K562 (cell line): ENCODE data around the gene TMEM100. TPM values are rescaled to one million over a fixed set of nuclear protein-coding genes. Genes with fewer than 3 reads are reported as not detected.

Experiments
- EGR1 ChIP-seq: fragments of 450-650 bp; conservative IDR thresholded peaks from 2 replicates; pipeline ENCODE4 v1.6.1; 2017; ENCODE audit warnings: mild to moderate bottlenecking
- NR3C1 ChIP-seq: sonication (generic); formaldehyde crosslinking; IDR thresholded peaks from 2 replicates; pipeline ENCODE4 v1.8.1; 2022; ENCODE audit warnings: missing genetic modification reagents
- SNRNP70 ChIP-seq: fragments of 200-400 bp; formaldehyde crosslinking; optimal IDR thresholded peaks from 2 replicates; pipeline ENCODE3; 2017; ENCODE audit warnings: low read depth, low read length
- TCF3 ChIP-seq: sonication (generic); formaldehyde crosslinking; IDR thresholded peaks from 2 replicates; pipeline ENCODE4 v1.4.0; 2020; ENCODE audit warnings: mild to moderate bottlenecking, missing genetic modification reagents
- ZBTB1 ChIP-seq: sonication (generic); formaldehyde crosslinking; IDR thresholded peaks from 2 replicates; pipeline ENCODE4 v1.8.1; 2023; ENCODE audit warnings: missing genetic modification reagents, low read depth, mild to moderate bottlenecking, borderline replicate concordance
- ZKSCAN1 ChIP-seq: fragments of 150-350 bp; IDR thresholded peaks from 2 replicates; pipeline ENCODE4 v1.6.1; 2016; ENCODE audit warnings: low read depth, low read length
- ZNF347 ChIP-seq: fragments of 450-650 bp; formaldehyde crosslinking; IDR thresholded peaks from 2 replicates; pipeline ENCODE4 v1.4.0; 2020; ENCODE audit warnings: low read depth, mild to moderate bottlenecking, moderate library complexity
- polyA plus RNA-seq, 8 experiments: library from polyadenylated mRNA; depleted of rRNA in 4 of 8; stranded (reverse) in 5 of 8; unstranded in 3 of 8; fragments of >200 nt; fragmentation: Nextera tagmentation in 2 of 8; fragmentation: Illumina TruSeq in 1 of 8; extraction: Ambion mirVana in 2 of 8; extraction: Trizol in 1 of 8; gene quantifications; 2 replicates each; pipeline versions ENCODE4 v1.2.1 to v1.2.3, GENCODE V29; 2011 to 2014; ENCODE audit warnings: inconsistent platforms in 1 of 8, missing spikeins in 1 of 8
- total RNA-seq, 7 experiments: library from RNA; depleted of rRNA in 6 of 7; stranded (reverse); fragments of >200 nt in 6 of 7; fragmentation: Illumina TruSeq in 2 of 7; extraction: Trizol in 2 of 7; gene quantifications; 2 replicates each; pipeline versions ENCODE4 v1.2.1 to v1.2.3, GENCODE V29; 2011 to 2021; ENCODE audit warnings: low replicate concordance in 1 of 7
- TF ChIP-seq, protein P1 (sequence below), 2 experiments: fragments of 200-800 bp in 1 of 2; sonication (Bioruptor generic) in 1 of 2; sonication (generic) in 1 of 2; formaldehyde crosslinking in 1 of 2; IDR thresholded peaks in 1 of 2; conservative IDR thresholded peaks in 1 of 2; 2 replicates each; pipeline versions ENCODE4 v1.5.0 to v1.6.1; 2016 to 2020; ENCODE audit warnings: missing compliant biosample characterization in 1 of 2, missing genetic modification characterization in 1 of 2, missing genetic modification reagents in 1 of 2
- TF ChIP-seq, protein P2 (sequence below): fragments of 250-450 bp; sonication (Bioruptor Pico); IDR thresholded peaks from 2 replicates; pipeline ENCODE4 v1.4.0; 2020; ENCODE audit warnings: borderline replicate concordance
- TF ChIP-seq, protein P3 (sequence below), 2 experiments: IDR thresholded peaks; 2 replicates each; pipeline ENCODE4 v1.6.1; 2012; ENCODE audit warnings: improper control_type of control experiment in 2 of 2, low read depth in 2 of 2, low read length in 2 of 2, borderline replicate concordance in 1 of 2

TMEM100 gene
- total and polyA plus RNA-seq, 9 of the 15 experiments (the other 6 are each of a cell fraction or from before 2014, with no cell fraction given), result 0.12 to 0.50 (median 0.19) TPM

DNA sequence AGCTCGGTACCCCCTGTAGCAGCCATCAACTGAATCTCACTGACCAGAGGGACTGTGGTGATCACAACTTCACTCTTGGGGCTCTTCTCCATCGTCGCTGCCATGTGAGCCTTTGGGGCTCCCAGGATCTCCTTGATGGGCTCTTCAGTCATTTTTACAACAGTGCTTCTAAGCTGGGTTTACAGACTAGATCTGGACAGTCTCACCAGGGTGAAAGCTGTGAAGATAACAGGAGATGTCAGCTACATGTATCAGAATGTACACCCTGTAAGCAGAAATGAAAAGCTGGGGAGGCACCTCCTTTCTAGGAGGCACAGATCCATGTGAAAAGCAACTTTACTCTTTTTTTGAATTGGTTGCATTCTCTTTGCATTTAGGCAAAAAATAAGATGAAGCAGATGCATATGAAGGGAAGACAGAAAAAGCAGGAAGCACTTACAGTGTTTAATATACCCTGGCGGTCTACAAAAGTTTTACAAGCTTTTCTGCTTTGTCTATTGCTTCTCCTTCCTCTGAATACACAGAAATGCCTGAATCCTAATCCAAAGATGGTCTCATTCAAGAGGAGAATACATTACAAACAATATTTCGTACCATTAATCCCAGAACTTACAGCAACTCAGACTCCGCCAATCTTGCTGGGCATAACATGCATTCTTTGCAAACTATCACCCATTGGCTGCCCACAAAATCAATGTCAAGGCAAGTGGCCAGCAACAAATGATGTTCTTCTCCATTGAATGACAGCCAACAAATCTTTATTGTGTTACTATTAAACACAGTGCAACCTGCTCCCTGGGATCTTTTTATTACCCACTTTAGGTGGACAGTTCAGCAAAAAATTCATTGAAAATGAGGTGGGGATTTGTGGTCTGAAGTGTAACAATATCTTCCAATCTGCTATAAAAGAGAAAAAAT is 1.5 kb downstream of the TMEM100 start (continued):
- TF ChIP-seq, protein P1, sequence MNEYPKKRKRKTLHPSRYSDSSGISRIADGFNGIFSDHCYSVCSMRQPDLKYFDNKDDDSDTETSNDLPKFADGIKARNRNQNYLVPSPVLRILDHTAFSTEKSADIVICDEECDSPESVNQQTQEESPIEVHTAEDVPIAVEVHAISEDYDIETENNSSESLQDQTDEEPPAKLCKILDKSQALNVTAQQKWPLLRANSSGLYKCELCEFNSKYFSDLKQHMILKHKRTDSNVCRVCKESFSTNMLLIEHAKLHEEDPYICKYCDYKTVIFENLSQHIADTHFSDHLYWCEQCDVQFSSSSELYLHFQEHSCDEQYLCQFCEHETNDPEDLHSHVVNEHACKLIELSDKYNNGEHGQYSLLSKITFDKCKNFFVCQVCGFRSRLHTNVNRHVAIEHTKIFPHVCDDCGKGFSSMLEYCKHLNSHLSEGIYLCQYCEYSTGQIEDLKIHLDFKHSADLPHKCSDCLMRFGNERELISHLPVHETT (CRISPR knock-in tag; conservative IDR thresholded peaks at IDR 0.05 in 1 of 2, IDR thresholded peaks at IDR 0.05 in 1 of 2), result no peak
- TF ChIP-seq, protein P2, sequence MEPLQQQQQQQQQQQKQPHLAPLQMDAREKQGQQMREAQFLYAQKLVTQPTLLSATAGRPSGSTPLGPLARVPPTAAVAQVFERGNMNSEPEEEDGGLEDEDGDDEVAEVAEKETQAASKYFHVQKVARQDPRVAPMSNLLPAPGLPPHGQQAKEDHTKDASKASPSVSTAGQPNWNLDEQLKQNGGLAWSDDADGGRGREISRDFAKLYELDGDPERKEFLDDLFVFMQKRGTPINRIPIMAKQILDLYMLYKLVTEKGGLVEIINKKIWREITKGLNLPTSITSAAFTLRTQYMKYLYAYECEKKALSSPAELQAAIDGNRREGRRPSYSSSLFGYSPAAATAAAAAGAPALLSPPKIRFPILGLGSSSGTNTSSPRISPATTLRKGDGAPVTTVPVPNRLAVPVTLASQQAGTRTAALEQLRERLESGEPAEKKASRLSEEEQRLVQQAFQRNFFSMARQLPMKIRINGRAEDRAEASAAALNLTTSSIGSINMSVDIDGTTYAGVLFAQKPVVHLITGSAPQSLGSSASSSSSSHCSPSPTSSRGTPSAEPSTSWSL, result no peak
- TF ChIP-seq EGR1 (no peak), ZNF347 (CRISPR knock-in tag) (no peak), NR3C1 (no peak), ZBTB1 (CRISPR knock-in tag) (no peak), SNRNP70 (no peak), ZKSCAN1 (no peak), TCF3 (CRISPR knock-in tag) (no peak)
- TF ChIP-seq, protein P3, sequence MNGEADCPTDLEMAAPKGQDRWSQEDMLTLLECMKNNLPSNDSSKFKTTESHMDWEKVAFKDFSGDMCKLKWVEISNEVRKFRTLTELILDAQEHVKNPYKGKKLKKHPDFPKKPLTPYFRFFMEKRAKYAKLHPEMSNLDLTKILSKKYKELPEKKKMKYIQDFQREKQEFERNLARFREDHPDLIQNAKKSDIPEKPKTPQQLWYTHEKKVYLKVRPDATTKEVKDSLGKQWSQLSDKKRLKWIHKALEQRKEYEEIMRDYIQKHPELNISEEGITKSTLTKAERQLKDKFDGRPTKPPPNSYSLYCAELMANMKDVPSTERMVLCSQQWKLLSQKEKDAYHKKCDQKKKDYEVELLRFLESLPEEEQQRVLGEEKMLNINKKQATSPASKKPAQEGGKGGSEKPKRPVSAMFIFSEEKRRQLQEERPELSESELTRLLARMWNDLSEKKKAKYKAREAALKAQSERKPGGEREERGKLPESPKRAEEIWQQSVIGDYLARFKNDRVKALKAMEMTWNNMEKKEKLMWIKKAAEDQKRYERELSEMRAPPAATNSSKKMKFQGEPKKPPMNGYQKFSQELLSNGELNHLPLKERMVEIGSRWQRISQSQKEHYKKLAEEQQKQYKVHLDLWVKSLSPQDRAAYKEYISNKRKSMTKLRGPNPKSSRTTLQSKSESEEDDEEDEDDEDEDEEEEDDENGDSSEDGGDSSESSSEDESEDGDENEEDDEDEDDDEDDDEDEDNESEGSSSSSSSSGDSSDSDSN (IDR thresholded peaks at IDR 0.05; ENCODE audit: borderline replicate concordance in 1 of 2, low read depth in 2 of 2, low read length in 2 of 2), result no peak
